ENCODE measurements around the gene KIAA0232.

DNA sequence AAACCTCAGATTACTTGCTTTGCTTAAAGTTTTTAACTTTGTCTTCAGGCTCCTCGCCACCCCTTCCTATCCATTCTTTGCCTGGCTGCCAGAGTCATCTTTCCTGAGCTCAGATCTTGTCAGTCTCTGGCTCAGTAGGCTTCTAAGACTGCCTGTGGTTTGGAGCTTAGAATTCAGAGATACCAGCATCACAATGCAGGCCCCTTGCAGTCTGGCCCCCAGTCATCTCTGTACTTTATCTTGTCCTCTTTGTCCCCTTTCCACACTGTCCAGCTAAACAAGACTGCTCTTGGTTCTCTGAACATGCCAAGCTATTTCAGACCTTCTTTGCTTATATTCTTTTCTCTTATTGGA, 3.0 kb downstream of the KIAA0232 start:
- TF ChIP-seq, protein P1, sequence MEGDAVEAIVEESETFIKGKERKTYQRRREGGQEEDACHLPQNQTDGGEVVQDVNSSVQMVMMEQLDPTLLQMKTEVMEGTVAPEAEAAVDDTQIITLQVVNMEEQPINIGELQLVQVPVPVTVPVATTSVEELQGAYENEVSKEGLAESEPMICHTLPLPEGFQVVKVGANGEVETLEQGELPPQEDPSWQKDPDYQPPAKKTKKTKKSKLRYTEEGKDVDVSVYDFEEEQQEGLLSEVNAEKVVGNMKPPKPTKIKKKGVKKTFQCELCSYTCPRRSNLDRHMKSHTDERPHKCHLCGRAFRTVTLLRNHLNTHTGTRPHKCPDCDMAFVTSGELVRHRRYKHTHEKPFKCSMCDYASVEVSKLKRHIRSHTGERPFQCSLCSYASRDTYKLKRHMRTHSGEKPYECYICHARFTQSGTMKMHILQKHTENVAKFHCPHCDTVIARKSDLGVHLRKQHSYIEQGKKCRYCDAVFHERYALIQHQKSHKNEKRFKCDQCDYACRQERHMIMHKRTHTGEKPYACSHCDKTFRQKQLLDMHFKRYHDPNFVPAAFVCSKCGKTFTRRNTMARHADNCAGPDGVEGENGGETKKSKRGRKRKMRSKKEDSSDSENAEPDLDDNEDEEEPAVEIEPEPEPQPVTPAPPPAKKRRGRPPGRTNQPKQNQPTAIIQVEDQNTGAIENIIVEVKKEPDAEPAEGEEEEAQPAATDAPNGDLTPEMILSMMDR (IDR thresholded peaks at IDR 0.05; ENCODE audit: control extremely low read depth in 1 of 3, insufficient read depth in 1 of 3, low read depth in 1 of 3, low read length in 3 of 3), result no peak
- TF ChIP-seq TAF1 (IDR thresholded peaks at IDR 0.05; ENCODE audit: low read depth, low read length) (no peak), POLR2AphosphoS5 (IDR thresholded peaks at IDR 0.05; ENCODE audit: low read depth, low read length) (no peak), POLR2A (IDR thresholded peaks at IDR 0.05; ENCODE audit: control extremely low read depth in 1 of 2, low read depth in 2 of 2, low read length in 2 of 2) (no peak), CHD2 (IDR thresholded peaks at IDR 0.05; ENCODE audit: low read length) (no peak), KDM1A (IDR thresholded peaks at IDR 0.05; ENCODE audit: borderline replicate concordance, low read length) (no peak), SP1 (IDR thresholded peaks at IDR 0.05; ENCODE audit: low read depth, low read length) (no peak)

Measured in H1 (cell line).